Brain microvascular endothelial cell (primary cell): ENCODE data around the gene CHCHD10.

Experiments
- DNase-seq: peaks from one replicate; pipeline ENCODE4 v3.0.0-alpha.2; 2020
- H3K27ac ChIP-seq: fragments of 250-450 bp; sonication (Bioruptor Pico); 2 replicates; pipeline ENCODE4 v1.5.1; 2020; ENCODE audit warnings: mild to moderate bottlenecking, moderate library complexity
- H3K27me3 ChIP-seq: fragments of 250-450 bp; sonication (Bioruptor Pico); replicated peaks from 2 replicates; pipeline ENCODE4 v1.5.1; 2020; ENCODE audit warnings: mild to moderate bottlenecking
- H3K36me3 ChIP-seq: fragments of 250-450 bp; sonication (Bioruptor Pico); replicated peaks from 2 replicates; pipeline ENCODE4 v1.5.1; 2020; ENCODE audit warnings: mild to moderate bottlenecking
- H3K4me3 ChIP-seq: 2 replicates; pipeline ENCODE4 v1.5.1; 2011; ENCODE audit warnings: low read depth, mild to moderate bottlenecking, control low read depth, low read length, moderate library complexity
- CTCF ChIP-seq: IDR thresholded peaks from 2 replicates; pipeline ENCODE4 v1.5.1; 2011; ENCODE audit warnings: low read depth, mild to moderate bottlenecking, moderate library complexity, low read length, control low read depth, inconsistent platforms; ENCODE audit errors: missing control alignments
- in situ Hi-C: cut with HindIII; loops from 2 replicates; pipeline ENCODE4 v1.10.0; 2017; ENCODE audit warnings: low sequenced_read_pairs, low pct_ligation_motif_present

Gene CHCHD10

GRCh38 chr22:23800297-23801237 is 32.8 kb upstream of the CHCHD10 start:
- in situ Hi-C loops = no loop called here
- H3K27me3 ChIP-seq = no peaks in the 10 kb centered on the region
- no peak for DNase-seq
- no peak for TF ChIP-seq CTCF
- H3K36me3 ChIP-seq = peaks cover 72% of the 10 kb centered on the region
- no peak overlapping the region for H3K4me3 ChIP-seq
- H3K27ac ChIP-seq = no peak overlapping the region

GRCh38 chr22:23796461-23796860 is 28.7 kb upstream of the CHCHD10 start:
- DNase-seq = no peak
- TF ChIP-seq CTCF = no peak
- Histone ChIP-seq H3K27me3 (no peaks in the 10 kb centered on the region), H3K27ac (no peak overlapping the region), H3K4me3 (no peak overlapping the region), H3K36me3 (peaks cover 59% of the 10 kb centered on the region)
- in situ Hi-C loops = no loop called here

- H3K27me3 ChIP-seq = no peaks in the 10 kb centered on the region
- H3K4me3 ChIP-seq = no peak overlapping the region
- TF ChIP-seq CTCF = no peak
- no peak overlapping the region for H3K27ac ChIP-seq
- in situ Hi-C loops = no loop called here
- DNase-seq = no peak
- H3K36me3 ChIP-seq = peaks cover 38% of the 10 kb centered on the region
Measured at GRCh38 chr22:23793326-23793725, 25.6 kb upstream of the CHCHD10 start.

GRCh38 chr22:23791738-23792645 is 24.2 kb upstream of the CHCHD10 start:
- no peak for DNase-seq
- no peak overlapping the region for H3K4me3 ChIP-seq
- peaks cover 32% of the 10 kb centered on the region for H3K36me3 ChIP-seq
- H3K27me3 ChIP-seq = no peaks in the 10 kb centered on the region
- in situ Hi-C loops = no loop called here
- TF ChIP-seq CTCF = no peak
- no peak overlapping the region for H3K27ac ChIP-seq

- Histone ChIP-seq H3K27me3 (no peaks in the 10 kb centered on the region), H3K4me3 (no peak overlapping the region), H3K27ac (no peak overlapping the region), H3K36me3 (peaks cover 26% of the 10 kb centered on the region)
- no peak for DNase-seq
- in situ Hi-C loops = no loop called here
- no peak for TF ChIP-seq CTCF
Measured at GRCh38 chr22:23790819-23791737, 23.3 kb upstream of the CHCHD10 start.
